TTC549 (cell line): ENCODE data around the gene CD160.
"Not testable (repeated sequence)": the region's sequence is repeated elsewhere in the genome, so short reads cannot be mapped to it uniquely, and the experiment has no call there.

Experiments
- FAIRE-seq: peaks from 2 replicates; lab custom pipeline; 2012; peaks lifted over from hg19 to GRCh38; lab: Jason Lieb, UNC

Gene CD160

DNA sequence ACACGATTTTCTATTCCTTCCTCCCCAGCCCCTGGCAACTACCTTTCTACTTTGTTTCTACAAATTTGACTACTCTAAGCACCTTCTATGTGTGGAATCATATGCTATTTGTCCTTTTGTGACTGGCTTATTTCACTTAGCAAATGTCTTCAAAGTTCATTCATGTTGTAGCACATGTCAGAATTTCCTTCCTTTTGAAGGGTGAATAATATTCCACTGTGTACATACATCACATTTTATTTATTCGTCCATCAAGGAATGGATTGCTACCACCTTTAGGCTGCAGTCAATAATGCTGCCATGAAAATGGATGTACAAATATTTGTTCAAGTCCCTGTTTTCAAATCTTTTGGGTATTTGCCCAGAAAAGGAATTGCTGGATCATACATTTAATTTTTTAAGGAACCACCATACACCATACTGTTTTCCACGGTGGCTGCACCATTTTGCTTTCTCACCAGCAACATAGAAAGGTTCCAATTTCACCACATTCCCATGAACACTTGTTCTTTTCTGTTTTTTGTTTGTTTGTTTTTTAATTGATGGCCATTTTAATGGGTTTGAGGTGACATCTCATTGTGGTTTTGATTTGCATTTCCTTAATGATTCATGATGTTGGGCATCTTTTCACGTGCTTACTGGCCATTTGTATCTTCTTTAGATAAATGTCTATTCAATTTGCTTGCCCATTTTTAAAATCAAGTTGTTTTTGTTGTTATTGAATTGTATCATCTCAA, 8.8 kb upstream of the CD160 start:
- FAIRE-seq = no peak

DNA sequence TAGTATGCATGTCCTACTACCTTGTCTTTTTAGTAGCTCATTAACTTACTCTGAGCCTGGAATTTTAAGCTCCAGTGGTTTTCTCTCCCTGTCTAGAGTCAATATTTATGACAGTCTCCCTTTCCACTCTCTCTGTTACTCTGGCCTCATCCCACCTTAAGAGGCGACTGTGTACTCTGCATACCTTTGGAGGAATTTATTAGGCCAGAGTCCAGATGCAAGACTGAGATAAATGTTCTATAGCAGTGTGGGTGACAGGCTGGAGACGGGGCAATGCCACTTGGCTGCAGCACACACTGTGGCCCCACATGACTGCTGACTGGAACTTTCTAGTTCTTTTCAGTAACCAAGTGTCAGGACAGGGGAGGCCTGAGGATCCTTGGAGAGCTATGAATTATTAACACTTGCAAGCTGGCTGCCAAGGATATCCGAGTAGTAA, 8.1 kb upstream of the CD160 start:
- FAIRE-seq = no peak

DNA sequence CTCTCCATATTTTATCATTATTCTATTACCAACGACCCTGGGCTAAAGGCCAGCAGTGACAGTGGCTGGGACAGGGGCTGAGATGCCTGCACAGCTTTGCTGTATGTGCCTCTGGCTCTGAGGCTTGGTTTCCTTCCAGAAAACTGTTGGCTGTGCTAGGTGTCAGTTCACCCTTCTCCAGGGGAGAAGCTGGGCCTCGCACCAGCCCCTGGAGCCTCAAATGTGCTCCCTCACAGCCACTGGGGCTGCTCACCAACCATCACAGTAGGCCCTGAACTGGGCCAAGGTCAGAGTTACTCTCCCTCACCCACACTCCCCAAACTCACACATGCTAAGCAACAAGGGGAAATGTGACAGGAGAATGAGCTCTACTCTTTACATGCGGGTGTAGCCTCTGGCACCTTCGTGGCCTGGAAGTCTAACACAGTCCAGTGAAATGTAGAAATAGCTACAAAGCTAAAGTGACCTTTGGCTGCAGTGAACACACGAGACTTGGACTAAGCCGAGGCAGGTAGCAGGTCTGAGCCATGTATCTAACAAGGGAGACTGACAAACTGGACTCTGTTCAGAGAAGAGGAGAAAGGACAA, 4.7 kb upstream of the CD160 start:
- no peak for FAIRE-seq

DNA sequence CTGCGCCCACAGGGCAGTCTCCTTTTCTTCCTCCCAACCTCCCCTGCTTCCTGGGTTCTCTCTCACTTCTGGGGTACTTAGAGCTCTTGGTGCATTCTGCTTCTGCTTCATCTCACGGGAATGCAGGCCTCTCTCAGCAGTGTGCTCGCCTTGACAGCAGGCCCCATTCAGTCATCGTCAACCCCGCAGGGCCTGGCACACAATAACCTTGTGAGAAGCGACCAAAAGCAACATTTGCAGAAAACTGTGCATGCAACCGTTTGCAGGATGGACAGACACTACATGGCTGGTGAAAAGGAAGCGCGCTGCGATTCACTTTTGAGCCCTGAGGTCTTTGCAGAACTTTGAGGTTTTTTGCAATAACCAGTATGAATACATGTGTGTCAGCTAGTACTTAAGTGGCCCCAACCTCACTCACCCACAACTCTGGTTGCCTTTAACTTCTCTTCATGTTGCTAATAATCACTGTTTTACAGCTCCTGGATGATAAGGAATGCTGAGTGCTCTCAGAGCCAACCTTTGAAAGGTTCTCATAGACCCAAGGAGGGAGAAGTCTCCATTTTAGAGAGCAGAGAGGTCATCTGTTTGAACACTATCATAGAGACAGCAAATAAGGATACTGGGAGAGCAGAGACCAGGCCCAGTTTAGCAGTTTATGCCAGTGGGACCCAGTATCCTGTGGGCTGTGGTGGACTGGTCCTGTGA, 2.5 kb upstream of the CD160 start:
- FAIRE-seq = no peak

DNA sequence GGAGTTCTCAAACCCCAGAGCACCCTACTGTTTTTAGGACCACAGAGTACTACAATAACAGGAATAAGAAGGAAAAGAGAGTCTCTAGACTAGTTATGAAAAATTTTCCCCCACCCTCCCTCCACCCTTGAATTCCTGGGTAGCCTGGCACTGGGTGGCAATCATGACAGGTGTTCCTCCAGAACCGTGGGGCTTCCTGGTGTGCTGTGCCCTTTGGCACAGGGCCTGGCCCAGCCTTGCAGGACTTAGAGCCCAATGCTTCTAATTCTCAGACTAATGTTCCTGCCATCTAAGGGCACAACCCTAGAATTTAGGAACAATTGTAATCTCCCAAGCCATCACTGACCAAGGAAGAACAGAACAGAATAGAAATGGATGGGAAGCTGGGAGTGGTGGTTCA, 1.5 kb upstream of the CD160 start:
- FAIRE-seq = no peak

DNA sequence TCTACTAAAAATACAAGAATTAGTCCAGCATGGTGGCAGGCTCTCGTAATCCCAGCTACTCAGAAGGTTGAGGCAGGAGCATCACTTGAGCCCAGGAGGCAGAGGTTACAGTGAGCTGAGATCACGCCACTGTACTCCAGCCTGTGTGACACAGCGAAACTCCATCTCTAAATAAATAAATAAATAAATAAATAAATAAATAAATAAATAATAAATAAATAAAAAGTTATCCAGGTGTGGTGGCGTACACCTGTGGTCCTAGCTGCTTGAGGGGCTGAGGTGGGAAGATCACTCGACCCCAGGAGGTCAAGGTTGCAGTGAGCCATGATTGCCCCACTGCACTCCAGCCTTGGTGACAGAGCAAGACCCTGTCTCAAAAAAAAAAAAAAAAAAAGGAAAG, 834 bp upstream of the CD160 start:
- not testable (repeated sequence) for FAIRE-seq

DNA sequence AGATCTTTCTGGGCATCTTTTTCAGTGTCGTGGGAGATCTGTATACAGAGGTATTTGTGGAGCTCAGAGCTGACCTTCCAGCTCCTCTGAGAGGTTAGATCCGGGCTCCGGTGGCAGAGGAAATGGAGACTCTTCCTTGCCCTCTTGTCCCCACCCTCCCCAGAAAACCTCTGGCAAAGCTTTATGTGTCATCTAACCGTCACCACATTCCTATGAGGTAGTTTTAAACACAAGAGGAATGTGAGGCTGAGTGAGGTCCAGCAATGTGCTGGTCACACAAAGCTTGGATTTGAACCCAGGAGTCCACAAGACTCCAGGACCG, 1.2 kb downstream of the CD160 start:
- FAIRE-seq = no peak

DNA sequence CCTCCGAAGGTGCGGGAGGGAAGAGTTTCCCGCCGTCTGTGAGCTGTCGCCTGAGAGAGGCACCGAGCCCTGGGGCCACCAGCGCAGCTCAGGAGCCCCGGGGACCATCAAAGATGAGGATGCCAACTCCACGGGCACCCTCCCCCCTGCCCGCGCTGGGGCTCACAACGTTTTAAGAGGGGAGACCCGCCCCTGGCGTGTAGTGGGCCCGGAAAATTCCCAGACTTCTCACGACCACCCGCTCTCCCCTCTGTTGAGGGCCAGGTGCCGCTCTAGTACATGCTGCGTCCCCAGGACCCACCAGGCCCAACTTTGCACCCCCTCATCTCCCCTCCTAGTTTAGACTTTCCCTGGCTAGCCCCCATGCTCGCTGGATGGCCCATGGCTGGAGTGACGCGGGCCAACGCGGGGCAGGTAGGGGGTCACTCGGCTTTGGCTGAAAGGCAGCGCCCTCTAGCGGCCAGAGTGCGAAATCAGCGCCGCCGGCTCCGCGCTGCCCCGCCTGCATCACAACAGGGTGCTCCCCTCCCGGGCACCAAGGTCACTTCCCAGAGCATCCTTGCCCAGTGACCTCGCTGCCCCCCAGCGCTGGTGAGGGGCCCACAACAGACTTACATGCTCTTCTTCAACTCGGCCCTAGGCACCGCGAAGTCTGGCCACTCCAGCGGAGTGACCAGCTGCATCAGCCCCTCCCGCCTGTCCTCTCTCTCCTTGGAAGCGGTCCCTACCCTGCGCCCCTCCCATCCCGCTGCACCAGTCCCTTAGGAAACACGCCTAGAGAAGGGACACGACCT, 1.8 kb downstream of the CD160 start:
- no peak for FAIRE-seq

DNA sequence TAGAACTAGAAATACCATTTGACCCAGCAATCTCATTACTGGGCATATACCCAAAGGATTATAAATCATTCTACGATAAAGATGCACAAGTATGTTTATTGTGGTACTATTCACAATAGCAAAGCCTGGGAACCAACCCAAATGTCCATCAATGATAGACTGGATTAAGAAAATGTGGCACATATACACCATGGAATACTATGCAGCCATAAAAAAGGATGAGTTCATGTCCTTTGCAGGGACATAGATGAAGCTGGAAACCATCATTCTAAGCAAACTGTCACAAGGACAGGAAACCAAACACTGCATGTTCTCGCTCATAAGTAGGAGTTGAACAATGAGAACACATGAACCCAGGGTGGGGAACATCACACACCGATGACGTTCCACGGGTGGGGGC, 6.9 kb downstream of the CD160 start:
- FAIRE-seq = not testable (repeated sequence)

DNA sequence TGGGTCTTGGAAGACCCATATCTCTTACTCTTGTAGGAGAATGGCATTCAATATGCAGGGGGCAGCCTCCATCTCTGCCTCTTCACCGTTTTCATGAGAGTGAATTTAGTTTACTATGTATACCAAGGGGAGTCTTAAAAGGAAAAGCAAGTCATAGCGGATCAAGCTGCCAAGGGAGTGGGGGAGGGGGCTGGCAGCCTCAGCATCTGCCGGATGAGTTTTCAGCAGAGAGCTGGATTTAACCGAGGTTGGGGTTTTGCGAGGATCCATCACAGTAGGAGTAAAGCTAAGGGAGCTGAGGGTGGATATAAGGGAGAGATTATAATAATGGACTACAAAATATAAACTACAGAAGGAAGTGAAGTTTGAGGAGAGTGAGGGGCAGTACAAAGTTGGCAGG, 9.9 kb downstream of the CD160 start:
- FAIRE-seq = no peak

DNA sequence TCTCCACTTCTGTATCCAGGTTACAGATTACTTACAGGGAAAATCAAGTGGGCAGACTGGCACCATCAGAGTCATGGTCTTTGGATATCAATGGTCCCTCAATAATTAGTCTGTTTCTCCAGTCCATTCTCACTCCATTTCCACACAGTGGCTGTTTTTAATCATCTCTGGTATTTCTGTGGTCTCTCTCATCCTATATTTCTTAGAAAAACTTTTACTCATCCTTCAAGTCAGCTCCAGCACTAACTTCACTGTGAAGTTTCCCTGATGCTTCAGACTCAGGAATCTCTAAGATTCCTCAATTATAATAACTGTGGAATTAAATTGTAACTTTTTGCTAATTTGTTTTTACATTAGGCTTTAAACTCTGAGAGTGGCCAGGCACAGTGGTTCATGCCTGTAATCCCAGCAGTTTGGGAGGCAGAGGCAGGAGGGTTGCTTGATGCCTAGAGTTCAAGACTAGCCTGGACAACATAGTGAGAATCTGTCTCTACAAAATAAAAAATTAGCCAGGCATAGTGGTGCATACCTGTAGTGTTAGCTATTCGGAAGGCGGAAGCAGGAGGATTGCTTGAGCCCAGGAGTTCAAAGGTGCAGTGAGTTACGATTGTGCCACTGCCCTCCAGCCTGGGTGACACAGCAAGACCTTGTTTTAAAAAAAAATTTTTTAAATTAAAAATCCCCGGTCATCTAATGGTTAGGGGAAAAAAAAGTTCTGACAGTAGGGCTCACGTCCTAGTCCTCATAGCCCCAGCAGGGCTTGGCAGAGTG, 10.6 kb downstream of the CD160 start:
- no peak for FAIRE-seq

DNA sequence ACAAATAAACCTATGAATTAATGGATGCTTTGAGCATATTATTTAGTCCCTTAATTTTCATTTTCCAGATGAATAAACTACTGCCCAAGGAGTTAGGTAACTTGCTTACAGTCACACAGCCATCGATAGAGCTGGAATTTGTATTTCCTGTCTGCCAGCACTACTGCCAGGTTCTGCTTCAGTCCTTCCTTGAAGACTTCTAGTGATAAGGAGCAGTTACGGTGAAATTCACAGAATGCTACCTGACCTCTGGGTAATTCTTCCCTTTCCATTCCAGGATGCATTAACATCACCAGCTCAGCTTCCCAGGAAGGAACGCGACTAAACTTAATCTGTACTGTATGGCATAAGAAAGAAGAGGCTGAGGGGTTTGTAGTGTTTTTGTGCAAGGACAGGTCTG, 11.2 kb downstream of the CD160 start:
- no peak for FAIRE-seq

DNA sequence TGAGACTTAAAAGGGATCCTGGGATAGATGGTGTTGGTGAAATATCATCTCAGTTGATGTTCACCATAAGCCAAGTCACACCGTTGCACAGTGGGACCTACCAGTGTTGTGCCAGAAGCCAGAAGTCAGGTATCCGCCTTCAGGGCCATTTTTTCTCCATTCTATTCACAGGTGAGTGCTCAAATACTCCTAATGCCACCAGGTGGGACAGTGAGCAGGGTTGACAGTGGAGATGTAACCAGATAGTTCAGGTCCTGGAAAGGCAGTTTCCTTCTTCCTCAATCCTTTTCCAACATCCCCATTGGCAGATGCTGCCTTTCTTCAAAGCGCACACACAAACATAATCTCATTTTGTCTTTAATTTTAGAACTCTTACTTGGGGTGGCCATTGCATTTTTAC, 11.6 kb downstream of the CD160 start:
- FAIRE-seq = no peak

DNA sequence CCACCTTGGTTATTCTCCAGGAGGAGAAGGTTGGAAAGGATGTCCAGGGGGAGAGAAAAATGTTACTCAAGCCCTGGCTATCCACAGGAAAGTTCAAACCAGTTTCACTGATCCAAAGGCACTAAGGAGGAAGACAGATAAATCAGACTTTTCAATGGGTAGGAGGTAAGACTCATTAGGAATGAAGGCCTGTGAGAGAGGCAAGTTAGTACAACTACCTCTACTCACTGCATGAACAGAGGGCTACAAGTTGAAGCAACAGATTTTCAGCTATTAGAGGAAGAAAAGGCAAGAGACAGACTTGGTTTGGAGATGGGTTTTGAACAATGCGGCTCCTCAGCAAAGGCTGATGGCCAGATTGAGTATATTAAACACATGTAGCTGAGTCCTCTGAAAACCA, 16.9 kb downstream of the CD160 start:
- FAIRE-seq = no peak

DNA sequence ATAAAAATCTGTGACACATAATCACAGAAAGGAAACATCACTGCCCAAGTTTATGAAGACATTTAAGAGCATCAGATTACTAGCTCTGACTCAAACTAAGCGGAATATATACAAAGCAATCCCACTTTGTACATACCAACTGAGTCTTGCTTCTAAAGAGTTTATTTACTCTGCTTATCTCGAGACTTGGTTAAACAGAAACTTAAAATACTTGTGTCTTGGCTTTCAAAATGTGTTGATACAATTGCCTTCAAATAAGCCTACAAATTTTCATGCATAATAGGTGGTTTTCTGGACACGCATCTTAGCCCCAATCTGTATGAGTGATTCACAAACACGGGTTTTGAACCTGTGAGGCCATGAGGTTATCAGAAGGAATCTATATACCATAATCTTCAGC, 21.0 kb downstream of the CD160 start:
- no peak for FAIRE-seq

DNA sequence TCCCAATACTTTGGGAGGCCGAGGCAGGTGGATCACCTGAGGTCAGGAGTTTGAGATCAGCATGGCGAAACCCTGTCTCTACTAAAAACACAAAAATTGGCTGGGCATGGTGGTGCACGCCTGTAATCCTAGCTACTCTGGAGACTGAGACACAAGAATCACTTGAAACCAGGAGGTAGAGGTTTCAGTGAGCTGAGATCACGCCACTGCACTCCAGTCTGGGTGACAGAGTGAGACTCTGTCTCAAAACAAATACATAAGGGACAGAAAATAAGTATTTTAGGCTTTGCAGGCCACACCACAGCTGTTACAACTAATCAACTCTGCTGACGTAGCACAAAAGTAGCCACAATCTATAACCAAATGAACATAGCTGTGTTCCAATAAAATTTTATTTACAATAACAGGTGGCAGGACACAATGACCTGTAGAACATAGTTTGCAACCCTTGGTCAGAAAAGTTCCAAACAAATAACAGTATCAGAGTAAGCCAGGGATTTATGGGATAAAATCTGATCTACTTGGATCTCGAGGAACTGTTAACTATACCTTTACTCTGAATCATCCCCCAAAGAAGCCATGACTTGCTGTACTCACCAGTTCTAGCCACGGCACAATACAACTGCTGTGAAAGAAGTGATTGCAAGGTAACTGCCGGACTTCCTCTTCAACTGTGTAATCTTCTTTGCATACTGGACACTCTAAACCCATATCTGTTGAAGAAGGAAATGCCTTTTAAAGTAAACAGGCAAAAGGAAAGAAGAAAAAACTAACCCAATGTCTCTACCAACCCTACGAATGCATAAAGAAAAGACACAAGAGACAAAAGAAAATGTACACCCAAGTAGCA, 28.3 kb downstream of the CD160 start:
- FAIRE-seq = no peak

DNA sequence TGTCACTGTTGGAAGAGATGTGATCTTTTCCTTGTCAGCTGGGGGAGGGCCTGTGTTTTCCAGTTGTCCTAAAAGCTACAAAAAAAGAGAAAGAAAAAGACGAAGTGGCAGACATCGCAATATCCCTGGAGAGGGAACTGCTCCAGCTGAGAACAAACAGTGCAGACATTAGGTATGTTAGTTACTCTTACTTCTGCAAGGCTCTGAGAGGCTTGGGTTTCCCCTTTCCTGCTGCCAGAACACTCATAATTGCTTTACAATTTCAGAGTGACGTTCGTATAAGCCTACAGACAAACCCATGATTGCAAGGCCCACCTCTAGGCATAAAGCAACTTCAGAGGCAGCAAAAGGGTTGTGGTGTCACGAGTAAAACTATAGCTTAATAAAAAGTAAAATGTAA, 31.1 kb downstream of the CD160 start:
- no peak for FAIRE-seq

DNA sequence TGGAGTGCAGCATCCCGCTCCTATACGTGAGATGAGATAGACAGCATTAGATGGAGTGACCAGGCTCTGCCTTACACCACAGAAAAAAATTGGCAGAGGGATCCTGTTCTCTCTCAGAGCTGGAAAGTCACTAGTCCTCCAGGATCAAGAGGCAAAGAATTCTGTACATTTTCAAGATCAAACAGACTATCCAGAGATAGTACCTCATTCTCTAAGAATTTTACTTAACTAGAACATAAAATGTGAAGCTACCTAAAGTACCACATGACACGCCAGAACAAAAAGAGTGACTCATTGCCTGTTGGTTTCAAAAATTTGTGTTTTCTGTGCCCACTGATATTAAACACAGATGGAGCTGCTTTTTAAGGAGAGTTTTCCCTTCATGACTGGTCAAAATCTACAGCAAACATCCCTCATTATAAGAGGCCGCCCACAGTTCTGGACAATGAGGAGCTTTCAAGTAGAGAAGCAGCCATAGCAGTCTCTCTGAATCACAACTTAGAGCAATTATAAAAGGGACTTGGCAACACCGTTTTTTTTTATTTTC, 32.3 kb downstream of the CD160 start:
- no peak for FAIRE-seq

DNA sequence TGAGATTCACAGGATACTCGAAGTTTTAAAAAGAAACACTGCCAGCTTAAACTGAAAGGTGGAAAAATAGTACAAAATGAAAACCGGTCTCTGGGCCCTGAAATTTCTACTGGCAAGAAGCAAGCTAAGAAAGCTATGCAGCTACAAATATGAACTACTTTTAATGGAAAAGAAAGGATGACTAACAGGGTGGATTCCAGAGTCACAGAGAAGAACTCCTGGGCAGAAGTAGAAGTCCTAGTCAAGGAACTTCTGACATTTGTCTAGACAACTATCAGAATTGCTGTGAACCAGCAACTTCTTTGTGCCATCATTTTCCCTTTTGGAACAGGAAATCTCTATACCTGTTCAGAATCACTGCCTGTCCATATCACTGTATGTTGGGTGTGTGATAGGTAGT, 38.1 kb downstream of the CD160 start:
- FAIRE-seq = no peak

DNA sequence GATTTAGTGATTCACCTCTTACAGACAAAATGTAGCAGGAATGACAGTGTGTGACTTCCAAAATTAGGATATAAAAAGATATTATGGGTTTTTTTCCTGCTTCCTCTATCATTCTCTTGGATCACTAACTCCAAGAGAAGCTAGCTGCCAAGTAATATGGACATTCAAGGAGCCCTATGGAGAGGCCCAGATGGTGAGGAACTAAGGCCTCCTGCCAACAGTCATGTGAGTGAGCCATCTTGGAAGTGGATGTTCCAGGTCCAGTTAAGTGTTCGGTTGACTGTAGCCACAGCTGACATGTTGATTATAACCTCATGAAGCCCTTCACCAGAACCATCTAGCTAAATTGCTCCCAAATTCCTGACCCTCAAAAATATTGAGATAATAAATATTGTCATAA, 38.8 kb downstream of the CD160 start:
- FAIRE-seq = no peak

DNA sequence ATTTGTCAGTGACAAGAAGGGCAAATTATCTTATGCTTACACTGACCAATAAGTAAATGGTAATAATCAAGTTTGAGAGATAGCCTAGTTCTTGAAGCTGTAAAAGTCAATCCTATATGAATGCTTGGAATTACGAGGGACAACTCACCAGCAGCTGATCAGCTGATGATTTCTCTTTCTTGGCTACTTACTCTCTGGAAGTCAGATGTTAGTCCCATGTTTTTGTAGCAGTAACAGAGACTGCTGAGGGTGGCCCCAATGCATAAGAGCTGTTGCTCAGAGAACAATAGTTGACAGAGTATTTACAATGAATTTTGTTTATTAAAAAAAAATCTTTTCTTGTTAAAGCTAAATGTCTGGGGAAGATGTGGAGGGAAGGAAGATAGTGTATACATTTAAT, 39.3 kb downstream of the CD160 start:
- FAIRE-seq = no peak
